PC-3 (cell line): Measurements from ENCODE around the gene NEU4. TPM values are rescaled to one million over a fixed set of nuclear protein-coding genes. Genes with fewer than 3 reads are reported as not detected.
"Not testable (repeated sequence)": the region's sequence is repeated elsewhere in the genome, so short reads cannot be mapped to it uniquely, and the experiment has no call there.

Source experiments
- ATAC-seq: fragments of 200-7000 bp; cut with Tn5 transposase; 2 replicates; pipeline ENCODE4 v1.9.1; 2020; ENCODE audit warnings: mild to moderate bottlenecking, moderate library complexity
- BruUV-seq: library from RNA; stranded (reverse); fragments of 400-500 nt; replicated peaks from 2 replicates; lab custom pipeline; 2021; lab: Mats Ljungman, UMichigan
- CTCF ChIA-PET: fragments of 300-600 bp; sonication (Branson Sonifier 250); formaldehyde crosslinking; loops from one replicate; lab custom pipeline; 2022; ENCODE audit warnings: antibody characterized with exemption; lab: Charles Lee
- POLR2A ChIA-PET: fragments of 300-600 bp; sonication (Branson Sonifier 250); formaldehyde crosslinking; loops from one replicate; lab custom pipeline; 2022; ENCODE audit warnings: antibody characterized with exemption; ENCODE audit not compliant: unreplicated experiment; lab: Charles Lee
- DNase-seq: peaks from one replicate; pipeline ENCODE4 v3.0.0-alpha.2; 2015
- H2AFZ ChIP-seq: fragments of 300-600 bp; sonication (generic); 2 replicates; pipeline ENCODE4 v1.6.0; 2016; ENCODE audit warnings: antibody characterized with exemption, low read length
- H3F3A ChIP-seq: fragments of 300-600 bp; sonication (generic); one replicate; pipeline ENCODE4 v1.6.0; 2017; ENCODE audit warnings: antibody characterized with exemption, low read length, control low read depth, mild to moderate bottlenecking; ENCODE audit not compliant: unreplicated experiment
- H3K27ac ChIP-seq: fragments of 300-600 bp; sonication (generic); 2 replicates; pipeline ENCODE4 v1.5.1; 2016; ENCODE audit warnings: mild to moderate bottlenecking, low read length
- H3K27me3 ChIP-seq: fragments of 300-600 bp; sonication (generic); 2 replicates; pipeline ENCODE4 v1.6.1; 2016; ENCODE audit warnings: low read length, mixed read lengths
- H3K36me3 ChIP-seq: fragments of 300-600 bp; sonication (generic); 2 replicates; pipeline ENCODE4 v1.6.1; 2016; ENCODE audit warnings: low read depth, mixed run types, low read length, mixed read lengths
- H3K4me1 ChIP-seq: fragments of 300-600 bp; sonication (generic); 2 replicates; pipeline ENCODE4 v1.5.1; 2016; ENCODE audit warnings: low read length; ENCODE audit not compliant: insufficient read depth
- H3K4me2 ChIP-seq: fragments of 300-600 bp; sonication (generic); 2 replicates; pipeline ENCODE4 v1.6.0; 2016; ENCODE audit warnings: low read length
- H3K4me3 ChIP-seq: fragments of 300-600 bp; sonication (generic); 2 replicates; pipeline ENCODE4 v1.5.1; 2016; ENCODE audit warnings: mild to moderate bottlenecking, low read length, mixed read lengths
- H3K79me2 ChIP-seq: fragments of 300-600 bp; sonication (generic); 2 replicates; pipeline ENCODE4 v1.6.1; 2017; ENCODE audit warnings: low read length, mixed read lengths
- H3K9ac ChIP-seq: fragments of 300-600 bp; sonication (generic); 2 replicates; pipeline ENCODE4 v1.6.0; 2016; ENCODE audit warnings: mild to moderate bottlenecking, low read length
- H3K9me2 ChIP-seq: fragments of 300-600 bp; sonication (generic); replicated peaks from 2 replicates; pipeline ENCODE4 v1.6.1; 2016; ENCODE audit warnings: mixed run types, low read length, mixed read lengths
- H3K9me3 ChIP-seq: fragments of 300-600 bp; sonication (generic); 2 replicates; pipeline ENCODE4 v1.6.1; 2016; ENCODE audit warnings: low read length, mixed read lengths
- H4K20me1 ChIP-seq: fragments of 300-600 bp; sonication (generic); 2 replicates; pipeline ENCODE4 v1.6.1; 2016; ENCODE audit warnings: low read length, mixed read lengths
- EZH2 ChIP-seq: fragments of 300-600 bp; sonication (generic); IDR thresholded peaks from one replicate; pipeline ENCODE4 v1.6.1; 2017; ENCODE audit warnings: antibody characterized with exemption, mild to moderate bottlenecking, low read length; ENCODE audit not compliant: unreplicated experiment
- EZH2phosphoT487 ChIP-seq: fragments of 300-600 bp; sonication (generic); IDR thresholded peaks from 2 replicates; pipeline ENCODE4 v1.6.1; 2018; ENCODE audit warnings: mild to moderate bottlenecking, antibody characterized with exemption, low read length, borderline replicate concordance
- intact Hi-C: fragments of 100-400 bp; cut with micrococcal nuclease; formaldehyde crosslinking; loops from 2 replicates; pipeline ENCODE4 v1.9.0; 2023
- total RNA-seq: library from RNA; depleted of rRNA; stranded (reverse); fragments of >200 nt; gene quantifications from 2 replicates; pipeline ENCODE4 v1.2.3, GENCODE V29; 2014
- TF ChIP-seq, protein P1 (sequence below): fragments of 300-600 bp; sonication (generic); conservative IDR thresholded peaks from 2 replicates; pipeline ENCODE4 v1.5.1; 2017; ENCODE audit warnings: antibody characterized with exemption, low read depth, mild to moderate bottlenecking, low read length

NEU4 gene
- total RNA-seq, 1 experiment from 2014 or later, result not detected

DNA sequence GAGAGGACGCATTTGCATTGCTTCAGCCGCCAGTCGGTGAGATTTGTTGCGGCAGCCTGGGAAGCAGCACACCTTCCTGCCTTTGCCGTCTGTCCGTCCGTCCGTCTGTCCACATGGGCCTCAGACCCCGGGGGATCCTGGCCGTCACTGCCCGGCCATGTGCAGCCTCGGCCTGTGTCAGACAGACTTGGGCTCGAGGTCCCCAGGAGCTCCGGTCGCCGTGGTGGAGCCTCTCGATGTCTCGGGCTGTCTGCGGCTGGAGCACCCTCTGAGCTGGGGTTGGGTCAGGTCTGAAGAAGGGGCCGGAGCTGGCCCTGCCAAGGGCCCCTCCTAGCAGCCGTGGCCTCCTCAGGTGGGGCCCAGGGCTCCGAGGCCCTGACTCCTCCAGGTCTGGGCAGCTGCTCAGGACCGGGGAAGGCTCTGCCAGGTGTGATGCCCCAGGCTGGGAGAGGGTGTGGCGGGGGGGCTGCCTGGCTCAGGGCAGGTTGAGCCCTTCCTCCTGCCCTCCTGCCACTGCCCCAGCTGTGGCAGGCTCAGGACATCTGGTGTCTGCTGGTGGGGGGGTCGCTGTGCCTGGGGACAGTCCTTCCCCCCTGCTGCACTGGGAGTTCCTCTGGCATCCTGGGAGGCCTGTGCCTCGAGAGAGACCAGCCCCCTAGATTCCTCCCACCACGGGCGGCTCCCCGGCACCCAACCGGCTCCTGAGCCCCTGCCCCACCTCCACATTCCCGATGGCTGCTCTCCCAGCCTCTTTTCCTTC, 11.8 kb downstream of the NEU4 start:
- intact Hi-C loops, result no loop called here

DNA sequence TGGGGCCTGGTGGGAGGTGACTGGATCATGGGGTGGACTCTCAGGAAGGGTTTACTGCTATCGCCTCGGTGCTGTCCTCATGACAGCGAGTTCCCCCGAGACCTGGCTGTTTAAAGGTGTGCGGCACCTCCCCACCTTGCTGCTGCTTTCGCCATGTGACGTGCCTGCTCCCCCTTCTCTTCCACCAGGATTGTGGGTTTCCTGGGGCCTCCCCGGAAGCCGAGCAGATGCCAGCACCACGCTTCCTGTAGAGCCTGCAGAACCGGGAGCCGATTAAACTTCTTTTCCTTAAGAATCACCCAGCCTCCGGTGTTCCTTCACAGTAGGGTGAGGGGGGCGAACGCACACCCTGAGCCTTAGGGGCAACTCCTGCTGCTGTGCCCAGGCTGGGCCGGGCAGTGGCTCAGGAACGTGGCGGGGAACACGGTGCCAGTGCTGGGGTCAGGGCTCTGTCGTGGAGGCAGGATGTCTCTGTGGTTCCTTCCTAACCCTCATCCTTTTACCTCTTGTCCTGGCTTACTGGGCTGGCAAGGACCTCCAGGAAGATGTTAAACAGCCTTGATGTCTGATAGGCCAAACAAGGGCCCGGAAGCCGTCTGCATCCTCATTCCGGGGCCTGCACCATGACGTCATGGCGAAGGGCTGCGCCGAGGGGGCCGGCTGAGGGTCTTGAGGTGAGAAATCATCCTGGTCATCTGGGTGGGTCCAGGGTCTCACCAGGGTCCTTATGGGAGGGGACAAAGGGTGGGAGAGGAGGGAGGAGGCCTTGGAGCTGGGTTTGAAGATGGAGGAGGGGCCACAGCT, 12.7 kb downstream of the NEU4 start:
- Histone ChIP-seq H3F3A (no peaks in the 10 kb centered on the region), H3K4me2 (no peak overlapping the region), H3K9ac (no peak overlapping the region), H3K9me3 (no peaks in the 10 kb centered on the region), H2AFZ (no peak overlapping the region), H3K36me3 (no peaks in the 10 kb centered on the region), H3K4me1 (no peaks in the 10 kb centered on the region), H3K79me2 (no peaks in the 10 kb centered on the region), H3K27me3 (0 out of 2 replicates have a peak, but pooled peaks cover 3% of the 10 kb centered on the region), H3K9me2 (no peaks in the 10 kb centered on the region), H3K27ac (no peak overlapping the region), H4K20me1 (no peaks in the 10 kb centered on the region), H3K4me3 (no peak overlapping the region)
- DNase-seq (no peak), ATAC-seq (no peak)
- intact Hi-C loops, result no loop called here
- POLR2A ChIA-PET, result no interaction called here
- no TSS peak for BruUV-seq
- TF ChIP-seq EZH2phosphoT487 (no peak), EZH2 (no peak)
- TF ChIP-seq, protein P1, sequence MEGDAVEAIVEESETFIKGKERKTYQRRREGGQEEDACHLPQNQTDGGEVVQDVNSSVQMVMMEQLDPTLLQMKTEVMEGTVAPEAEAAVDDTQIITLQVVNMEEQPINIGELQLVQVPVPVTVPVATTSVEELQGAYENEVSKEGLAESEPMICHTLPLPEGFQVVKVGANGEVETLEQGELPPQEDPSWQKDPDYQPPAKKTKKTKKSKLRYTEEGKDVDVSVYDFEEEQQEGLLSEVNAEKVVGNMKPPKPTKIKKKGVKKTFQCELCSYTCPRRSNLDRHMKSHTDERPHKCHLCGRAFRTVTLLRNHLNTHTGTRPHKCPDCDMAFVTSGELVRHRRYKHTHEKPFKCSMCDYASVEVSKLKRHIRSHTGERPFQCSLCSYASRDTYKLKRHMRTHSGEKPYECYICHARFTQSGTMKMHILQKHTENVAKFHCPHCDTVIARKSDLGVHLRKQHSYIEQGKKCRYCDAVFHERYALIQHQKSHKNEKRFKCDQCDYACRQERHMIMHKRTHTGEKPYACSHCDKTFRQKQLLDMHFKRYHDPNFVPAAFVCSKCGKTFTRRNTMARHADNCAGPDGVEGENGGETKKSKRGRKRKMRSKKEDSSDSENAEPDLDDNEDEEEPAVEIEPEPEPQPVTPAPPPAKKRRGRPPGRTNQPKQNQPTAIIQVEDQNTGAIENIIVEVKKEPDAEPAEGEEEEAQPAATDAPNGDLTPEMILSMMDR, result no peak
- CTCF ChIA-PET, result no interaction called here

More for the DNA sequence above, 11.8 kb downstream of the NEU4 start:
- Histone ChIP-seq H3K4me3 (no peak overlapping the region), H3K9me2 (no peaks in the 10 kb centered on the region), H3K27ac (no peak overlapping the region), H3K9me3 (no peaks in the 10 kb centered on the region), H3K79me2 (no peaks in the 10 kb centered on the region), H3K36me3 (no peaks in the 10 kb centered on the region), H3F3A (no peaks in the 10 kb centered on the region), H3K9ac (no peak overlapping the region), H4K20me1 (no peaks in the 10 kb centered on the region), H3K4me2 (no peak overlapping the region), H3K4me1 (no peaks in the 10 kb centered on the region), H2AFZ (no peak overlapping the region), H3K27me3 (no peaks in the 10 kb centered on the region)
- ATAC-seq, result no peak
- BruUV-seq, result no TSS peak
- TF ChIP-seq, protein P1, result no peak
- TF ChIP-seq EZH2 (no peak), EZH2phosphoT487 (no peak)
- ChIA-PET POLR2A (no interaction called here), CTCF (no interaction called here)
- DNase-seq, result no peak

DNA sequence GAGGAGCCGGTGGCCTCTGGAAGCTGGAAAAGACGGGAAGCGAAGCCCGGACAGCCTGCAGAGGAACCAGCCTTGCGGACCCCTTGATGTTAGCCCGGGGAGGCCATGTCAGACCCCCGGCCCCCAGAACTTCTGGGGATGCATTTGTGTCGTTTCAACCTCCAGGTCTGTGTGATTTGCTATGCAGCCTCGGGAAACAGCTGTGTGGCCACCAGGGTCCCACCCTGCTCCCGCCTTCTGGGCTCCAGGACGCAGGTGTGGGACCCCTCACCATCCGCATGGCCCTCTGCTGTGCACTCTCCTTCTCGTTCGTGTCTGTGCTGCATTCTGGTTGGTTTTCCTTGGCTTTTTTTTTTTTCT, 13.3 kb downstream of the NEU4 start:
- H3K4me3 ChIP-seq, result no peak overlapping the region
- TF ChIP-seq EZH2, result no peak
- TF ChIP-seq EZH2phosphoT487, result no peak
- TF ChIP-seq, protein P1, result no peak
- no peaks in the 10 kb centered on the region for H3K4me1 ChIP-seq
- no TSS peak for BruUV-seq
- no peaks in the 10 kb centered on the region for H4K20me1 ChIP-seq
- ChIA-PET POLR2A (no interaction called here), CTCF (no interaction called here)
- H3K79me2 ChIP-seq, result no peaks in the 10 kb centered on the region
- H3F3A ChIP-seq, result no peaks in the 10 kb centered on the region
- H3K36me3 ChIP-seq, result no peaks in the 10 kb centered on the region
- H3K4me2 ChIP-seq, result no peak overlapping the region
- no peaks in the 10 kb centered on the region for H3K9me3 ChIP-seq
- no peaks in the 10 kb centered on the region for H3K9me2 ChIP-seq
- 0 out of 2 replicates have a peak, but pooled peaks cover 7% of the 10 kb centered on the region for H3K27me3 ChIP-seq
- H3K9ac ChIP-seq, result no peak overlapping the region
- no peak overlapping the region for H2AFZ ChIP-seq
- H3K27ac ChIP-seq, result no peak overlapping the region
- ATAC-seq (no peak), DNase-seq (no peak)
- intact Hi-C loops, result no loop called here

DNA sequence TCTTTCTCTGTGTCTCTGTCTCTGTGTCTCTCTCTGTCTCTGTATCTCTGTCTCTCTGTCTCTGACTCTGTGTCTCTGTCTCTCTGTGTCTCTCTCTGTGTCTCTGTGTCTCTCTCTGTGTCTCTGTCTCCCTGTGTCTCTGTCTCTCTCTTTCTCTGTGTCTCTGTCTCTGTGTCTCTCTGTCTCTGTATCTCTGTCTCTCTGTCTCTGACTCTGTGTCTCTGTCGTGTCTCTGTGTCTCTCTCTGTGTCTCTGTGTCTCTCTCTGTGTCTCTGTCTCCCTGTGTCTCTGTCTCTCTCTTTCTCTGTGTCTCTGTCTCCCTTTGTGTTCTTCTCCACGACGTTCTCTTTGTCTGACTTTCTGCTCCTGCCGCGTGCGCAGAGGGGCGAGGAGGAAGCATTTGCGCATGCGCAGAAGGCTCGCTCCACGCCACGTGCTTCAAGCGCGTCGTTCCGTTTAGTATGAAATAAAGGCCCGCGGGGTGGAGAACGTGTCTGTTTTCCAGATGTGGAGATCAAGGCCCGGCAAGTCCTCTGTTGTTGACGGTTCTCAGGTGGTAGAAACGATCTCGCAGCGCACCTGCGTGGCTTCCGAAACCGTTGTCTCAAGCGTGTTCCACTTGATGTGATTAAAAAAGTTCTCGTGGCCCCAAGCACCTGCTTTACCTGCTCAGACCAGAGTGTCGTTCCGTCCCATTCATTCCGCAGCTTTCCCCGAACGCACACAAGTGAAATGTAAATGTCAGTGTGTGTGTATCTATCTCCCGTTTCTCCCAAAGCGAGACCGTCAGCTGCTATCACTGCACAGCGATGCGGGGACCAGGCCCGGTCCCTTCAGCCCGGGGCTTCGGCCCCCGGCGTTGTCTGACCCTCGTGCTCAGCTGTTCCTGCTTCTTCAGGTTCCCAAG, 14.8 kb downstream of the NEU4 start:
- ATAC-seq, POLR2A ChIA-PET, H2AFZ ChIP-seq: not testable (repeated sequence)

More for the DNA sequence above, 14.8 kb downstream of the NEU4 start:
- H3K9me2 ChIP-seq, H3K4me3 ChIP-seq, CTCF ChIA-PET, H3K4me1 ChIP-seq, H3K9me3 ChIP-seq, H3K27ac ChIP-seq, H3K79me2 ChIP-seq, BruUV-seq, DNase-seq, H3K27me3 ChIP-seq, H4K20me1 ChIP-seq, H3K36me3 ChIP-seq, H3K9ac ChIP-seq, H3K4me2 ChIP-seq, intact Hi-C loops, H3F3A ChIP-seq: not testable (repeated sequence)
